Hepatocyte (in vitro differentiated cells): ENCODE measurements around the gene EPB41L4B.

Experiments
- CTCF ChIP-seq: fragments of 200-600 bp; sonication (generic); IDR thresholded peaks from 2 replicates; pipeline ENCODE4 v1.5.1; 2016; ENCODE audit warnings: antibody characterized with exemption, mild to moderate bottlenecking; ENCODE audit not compliant: poor library complexity
- EZH2phosphoT487 ChIP-seq: fragments of 200-600 bp; sonication (generic); IDR thresholded peaks from one replicate; pipeline ENCODE4 v1.6.1; 2018; ENCODE audit warnings: antibody characterized with exemption, mild to moderate bottlenecking, low read depth, moderate library complexity; ENCODE audit not compliant: unreplicated experiment, severe bottlenecking

- TF ChIP-seq CTCF (no peak), EZH2phosphoT487 (no peak)
Observed at GRCh38 chr9:109311731-109312130, 9.1 kb downstream of the EPB41L4B start.
